Measurements from ENCODE around the gene ADPRHL1.

GRCh38 chr13:113420232-113420631 is 33.1 kb downstream of the ADPRHL1 start:
- TF ChIP-seq, protein P1, sequence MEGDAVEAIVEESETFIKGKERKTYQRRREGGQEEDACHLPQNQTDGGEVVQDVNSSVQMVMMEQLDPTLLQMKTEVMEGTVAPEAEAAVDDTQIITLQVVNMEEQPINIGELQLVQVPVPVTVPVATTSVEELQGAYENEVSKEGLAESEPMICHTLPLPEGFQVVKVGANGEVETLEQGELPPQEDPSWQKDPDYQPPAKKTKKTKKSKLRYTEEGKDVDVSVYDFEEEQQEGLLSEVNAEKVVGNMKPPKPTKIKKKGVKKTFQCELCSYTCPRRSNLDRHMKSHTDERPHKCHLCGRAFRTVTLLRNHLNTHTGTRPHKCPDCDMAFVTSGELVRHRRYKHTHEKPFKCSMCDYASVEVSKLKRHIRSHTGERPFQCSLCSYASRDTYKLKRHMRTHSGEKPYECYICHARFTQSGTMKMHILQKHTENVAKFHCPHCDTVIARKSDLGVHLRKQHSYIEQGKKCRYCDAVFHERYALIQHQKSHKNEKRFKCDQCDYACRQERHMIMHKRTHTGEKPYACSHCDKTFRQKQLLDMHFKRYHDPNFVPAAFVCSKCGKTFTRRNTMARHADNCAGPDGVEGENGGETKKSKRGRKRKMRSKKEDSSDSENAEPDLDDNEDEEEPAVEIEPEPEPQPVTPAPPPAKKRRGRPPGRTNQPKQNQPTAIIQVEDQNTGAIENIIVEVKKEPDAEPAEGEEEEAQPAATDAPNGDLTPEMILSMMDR (conservative IDR thresholded peaks at IDR 0.05 in 1 of 2, IDR thresholded peaks at IDR 0.05 in 1 of 2; ENCODE audit: extremely low read depth in 1 of 2, insufficient read depth in 1 of 2, low read depth in 1 of 2, low read length in 2 of 2) = no peak
- no peak for TF ChIP-seq EZH2 (IDR thresholded peaks at IDR 0.05; ENCODE audit: borderline replicate concordance, low read length)
